LNCaP clone FGC (cell line): ENCODE results near the gene EXOC2.
A peak's percentile ranks its signal among the peaks of the same experiment; 100 is the strongest.

Experiments
- DNase-seq: peaks from one replicate; pipeline ENCODE4 v3.0.0-alpha.2; 2011; ENCODE audit warnings: low read depth
- H3K4me3 ChIP-seq: 2 replicates; pipeline ENCODE4 v1.5.1; 2011; ENCODE audit warnings: mild to moderate bottlenecking, low read depth, low read length, control low read depth
- CTCF ChIP-seq: IDR thresholded peaks from 2 replicates; pipeline ENCODE4 v1.5.1; 2012; ENCODE audit warnings: mild to moderate bottlenecking; ENCODE audit not compliant: control insufficient read depth, insufficient read depth; ENCODE audit errors: extremely low read depth

The EXOC2 gene

DNA sequence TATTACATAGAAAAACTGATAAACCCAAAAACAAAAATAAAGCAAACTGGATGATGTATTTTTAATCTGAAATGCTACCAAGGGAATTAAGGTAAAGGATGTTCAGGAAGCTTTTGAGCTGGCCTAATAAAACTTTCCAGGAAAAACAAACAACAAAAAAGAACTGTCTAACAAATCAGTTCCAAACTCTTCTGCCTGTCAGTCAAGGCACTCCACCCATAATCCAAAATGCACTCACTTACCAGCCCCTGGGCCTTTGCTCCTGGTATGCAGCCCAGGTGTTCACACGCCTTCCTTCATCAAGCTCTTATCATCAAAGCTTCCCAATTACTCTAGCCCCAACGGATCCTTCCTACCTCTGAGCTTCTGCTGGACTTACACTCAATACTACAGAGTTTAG lies 3.7 kb downstream of the EXOC2 start:
- H3K4me3 ChIP-seq = no peak overlapping the region
- DNase-seq = no peak
- TF ChIP-seq CTCF = no peak

- peak; percentile 49; the same call in 1 of the 2 replicates for TF ChIP-seq CTCF
- H3K4me3 ChIP-seq = no peak overlapping the region
- no peak for DNase-seq
Observed at GRCh38 chr6:686497-686896, 6.4 kb downstream of the EXOC2 start.

GRCh38 chr6:684831-685636 lies 7.9 kb downstream of the EXOC2 start:
- TF ChIP-seq CTCF = no peak
- DNase-seq = no peak
- no peak overlapping the region for H3K4me3 ChIP-seq

DNA sequence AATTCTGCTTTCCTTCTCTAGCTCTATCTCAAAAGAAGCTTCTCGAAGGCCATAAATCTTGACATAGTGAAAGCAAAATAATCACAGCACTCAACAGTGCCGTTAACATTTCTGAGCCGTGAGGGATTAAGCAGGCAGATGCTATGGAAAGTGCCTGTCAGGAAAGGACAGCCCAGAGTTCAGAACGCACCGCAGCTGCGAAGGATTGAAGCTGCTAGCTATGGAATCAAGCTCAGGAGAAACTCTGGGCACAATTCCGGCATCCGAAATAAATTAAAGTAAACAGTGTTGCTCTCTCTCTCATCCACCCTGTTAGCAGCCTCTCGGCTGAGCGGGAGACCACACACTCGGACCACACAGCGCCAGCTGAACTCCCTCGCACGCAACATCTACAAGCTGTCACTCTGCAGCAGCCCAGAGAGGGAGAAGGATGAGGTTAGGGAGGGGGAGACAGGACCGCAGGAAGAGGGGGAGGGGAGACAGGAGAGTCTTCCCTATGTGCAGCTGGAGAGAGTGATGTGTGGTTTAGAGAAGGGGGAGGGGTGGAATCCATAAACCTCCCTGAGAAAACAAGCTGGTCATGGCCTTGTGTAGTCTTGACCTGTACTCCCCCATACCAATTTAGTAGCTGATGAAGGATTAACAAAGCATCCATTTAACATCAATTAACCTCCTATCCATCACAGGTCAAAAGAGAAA lies 9.0 kb downstream of the EXOC2 start:
- TF ChIP-seq CTCF = no peak
- no peak overlapping the region for H3K4me3 ChIP-seq

DNA sequence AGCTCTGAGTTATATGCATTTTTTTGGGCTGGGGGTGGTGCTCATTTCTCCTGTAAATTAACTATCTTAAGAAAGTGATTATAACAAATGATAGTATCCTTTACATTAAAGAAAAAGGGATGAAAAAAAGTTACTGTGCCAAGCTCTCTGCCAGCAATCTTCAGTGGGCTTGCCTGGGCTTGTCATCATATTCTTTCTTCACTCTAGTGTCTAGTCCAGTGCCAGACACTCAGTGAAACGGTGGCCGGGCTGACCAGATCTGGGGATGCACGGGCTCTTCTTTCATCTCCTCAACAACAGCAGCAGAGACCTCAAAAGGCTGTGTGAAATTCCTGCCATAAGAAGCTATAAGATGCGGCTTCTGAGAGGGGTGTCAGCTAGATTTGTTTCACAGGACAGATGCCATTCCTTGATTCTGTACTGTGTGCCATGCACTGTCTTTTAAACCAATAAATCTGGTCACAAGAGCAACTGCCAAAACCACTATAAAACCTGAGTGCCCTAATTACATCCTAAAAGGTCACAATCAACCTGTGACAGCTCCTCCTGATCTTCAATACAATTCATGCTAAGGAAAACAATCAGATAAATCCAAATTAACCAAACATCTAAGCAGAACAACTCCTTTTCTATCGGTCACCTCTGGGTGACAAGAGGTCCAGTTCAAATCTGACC lies 12.1 kb downstream of the EXOC2 start:
- no peak overlapping the region for H3K4me3 ChIP-seq
- DNase-seq = no peak
- no peak for TF ChIP-seq CTCF

More for the DNA sequence above, 9.0 kb downstream of the EXOC2 start:
- no peak for DNase-seq

- H3K4me3 ChIP-seq = no peak overlapping the region
- no peak for DNase-seq
- TF ChIP-seq CTCF = no peak
Observed at GRCh38 chr6:680251-680650, 12.7 kb downstream of the EXOC2 start.
